Vagina (tissue), 2 donors: ENCODE results near the gene SERINC5.

Experiments used
- POLR2AphosphoS5 ChIP-seq, 2 donors: sonication (generic); formaldehyde crosslinking; IDR thresholded peaks; one replicate each; pipeline ENCODE4 v1.9.0; 2017; ENCODE audit warnings: antibody characterized with exemption in 2 of 2, mild to moderate bottlenecking in 2 of 2, low read depth in 1 of 2; ENCODE audit not compliant: insufficient read depth in 1 of 2
- TF ChIP-seq, protein P1 (sequence below), 3 experiments: fragments of 450-650 bp in 2 of 3; fragments of 200-600 bp in 1 of 3; sonication (generic) in 1 of 3; IDR thresholded peaks; one replicate each; pipeline ENCODE4 v1.5.1; 2017 to 2019; ENCODE audit warnings: antibody characterized with exemption in 3 of 3, mild to moderate bottlenecking in 2 of 3, moderate library complexity in 2 of 3

DNA sequence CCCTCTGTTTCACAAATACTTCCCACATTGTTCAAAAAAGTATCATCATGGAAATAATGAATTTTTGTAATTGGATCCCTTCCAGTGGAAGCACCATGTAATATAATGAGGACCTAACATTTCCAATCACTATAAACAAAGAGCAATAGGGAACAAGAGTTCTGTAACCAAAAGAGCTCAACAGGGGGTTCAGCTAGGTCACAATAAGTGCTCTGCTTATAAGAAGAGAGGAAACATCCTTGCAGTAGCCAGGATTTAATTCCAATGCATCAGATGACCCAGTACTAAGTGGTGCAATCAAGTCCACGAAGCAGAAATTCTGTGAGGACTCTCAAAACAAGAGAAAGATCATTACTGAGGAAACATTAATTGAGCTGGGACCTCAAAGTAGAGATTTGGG is 5.9 kb downstream of the SERINC5 start:
- TF ChIP-seq, protein P1, sequence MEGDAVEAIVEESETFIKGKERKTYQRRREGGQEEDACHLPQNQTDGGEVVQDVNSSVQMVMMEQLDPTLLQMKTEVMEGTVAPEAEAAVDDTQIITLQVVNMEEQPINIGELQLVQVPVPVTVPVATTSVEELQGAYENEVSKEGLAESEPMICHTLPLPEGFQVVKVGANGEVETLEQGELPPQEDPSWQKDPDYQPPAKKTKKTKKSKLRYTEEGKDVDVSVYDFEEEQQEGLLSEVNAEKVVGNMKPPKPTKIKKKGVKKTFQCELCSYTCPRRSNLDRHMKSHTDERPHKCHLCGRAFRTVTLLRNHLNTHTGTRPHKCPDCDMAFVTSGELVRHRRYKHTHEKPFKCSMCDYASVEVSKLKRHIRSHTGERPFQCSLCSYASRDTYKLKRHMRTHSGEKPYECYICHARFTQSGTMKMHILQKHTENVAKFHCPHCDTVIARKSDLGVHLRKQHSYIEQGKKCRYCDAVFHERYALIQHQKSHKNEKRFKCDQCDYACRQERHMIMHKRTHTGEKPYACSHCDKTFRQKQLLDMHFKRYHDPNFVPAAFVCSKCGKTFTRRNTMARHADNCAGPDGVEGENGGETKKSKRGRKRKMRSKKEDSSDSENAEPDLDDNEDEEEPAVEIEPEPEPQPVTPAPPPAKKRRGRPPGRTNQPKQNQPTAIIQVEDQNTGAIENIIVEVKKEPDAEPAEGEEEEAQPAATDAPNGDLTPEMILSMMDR (IDR thresholded peaks at IDR 0.05) = no peak
- TF ChIP-seq POLR2AphosphoS5 (IDR thresholded peaks at IDR 0.05; ENCODE audit: insufficient read depth in 1 of 2, low read depth in 1 of 2) = no peak
